NCI-H128 (cell line): ENCODE data around the gene OARD1.
"Not testable (repeated sequence)": the region's sequence is repeated elsewhere in the genome, so short reads cannot be mapped to it uniquely, and the experiment has no call there.

Experiments used
- DNase-seq: peaks from one replicate; lab custom pipeline; 2025; ENCODE audit not compliant: unreplicated experiment; lab: John Stamatoyannopoulos, UW

Gene OARD1, protein sequence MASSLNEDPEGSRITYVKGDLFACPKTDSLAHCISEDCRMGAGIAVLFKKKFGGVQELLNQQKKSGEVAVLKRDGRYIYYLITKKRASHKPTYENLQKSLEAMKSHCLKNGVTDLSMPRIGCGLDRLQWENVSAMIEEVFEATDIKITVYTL

DNA sequence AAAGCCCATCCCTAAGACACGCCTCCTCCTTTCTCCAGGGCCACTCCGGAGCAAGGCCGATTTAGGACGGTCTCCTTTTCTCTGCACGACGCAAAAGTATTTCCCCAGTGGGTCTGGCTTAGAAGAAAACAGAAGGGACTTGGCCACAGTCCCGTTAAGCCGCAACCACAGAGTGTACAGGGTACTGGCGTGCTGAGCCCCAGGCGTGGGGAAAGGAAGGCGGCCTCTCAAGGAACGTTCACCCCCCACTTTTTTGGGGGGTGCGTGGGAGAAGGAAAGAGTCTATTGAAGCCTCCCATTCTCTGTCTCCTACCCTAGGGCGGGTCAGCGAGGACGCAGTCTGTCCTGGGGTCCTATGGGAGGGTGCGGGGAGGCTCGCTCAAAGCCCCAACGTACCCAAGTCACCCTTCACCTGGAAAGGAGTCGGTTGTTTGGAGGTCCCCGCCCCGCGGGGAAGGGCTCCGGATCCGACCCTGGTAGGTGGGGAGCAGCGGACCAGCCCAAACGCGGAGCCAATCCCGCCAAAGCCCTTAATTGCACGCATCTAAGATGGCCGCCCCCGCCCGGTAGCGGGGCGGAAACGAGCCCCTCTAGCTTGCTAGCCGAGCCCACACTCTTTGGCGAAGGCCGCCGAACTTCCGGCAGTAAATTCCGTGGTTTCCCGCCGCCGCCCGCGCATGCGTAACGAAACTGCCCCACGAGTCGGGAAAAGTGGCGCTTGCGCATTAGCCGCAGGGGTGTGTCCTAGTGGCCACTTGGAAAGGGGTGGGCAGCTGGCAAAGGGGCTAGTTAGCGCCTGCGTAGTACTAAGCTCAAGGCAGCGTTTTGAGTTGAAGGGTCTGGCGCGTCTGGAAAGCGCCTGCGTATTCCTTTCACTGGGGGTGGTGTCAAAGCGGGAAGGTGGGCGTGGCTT is at the start of gene OARD1:
TSS of gene OARD1 (minus strand) at position 434 of the 913 bp plus-strand sequence. CDS start 722 bp downstream, outside the sequence.
- DNase-seq, result peak; percentile 100

DNA sequence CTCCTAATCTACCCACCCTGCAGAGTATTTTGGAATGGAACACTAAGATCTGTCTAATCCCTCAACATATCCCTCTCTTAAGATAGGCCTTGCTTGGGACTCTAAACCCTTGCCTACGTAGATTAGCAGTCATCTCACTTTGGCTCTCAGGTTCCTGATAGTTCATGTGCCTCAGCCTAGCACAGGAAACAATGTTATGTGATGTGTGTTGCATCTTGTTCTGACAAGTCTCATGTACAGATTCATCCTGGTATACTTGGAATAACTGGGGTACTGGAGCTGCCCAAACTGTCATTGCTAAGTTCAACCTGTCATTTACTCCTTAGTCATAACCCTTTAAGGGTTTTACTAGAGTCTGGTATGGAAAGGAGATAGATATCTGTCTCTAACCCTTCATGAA is 47.9 kb upstream of the OARD1 start:
- no peak for DNase-seq

DNA sequence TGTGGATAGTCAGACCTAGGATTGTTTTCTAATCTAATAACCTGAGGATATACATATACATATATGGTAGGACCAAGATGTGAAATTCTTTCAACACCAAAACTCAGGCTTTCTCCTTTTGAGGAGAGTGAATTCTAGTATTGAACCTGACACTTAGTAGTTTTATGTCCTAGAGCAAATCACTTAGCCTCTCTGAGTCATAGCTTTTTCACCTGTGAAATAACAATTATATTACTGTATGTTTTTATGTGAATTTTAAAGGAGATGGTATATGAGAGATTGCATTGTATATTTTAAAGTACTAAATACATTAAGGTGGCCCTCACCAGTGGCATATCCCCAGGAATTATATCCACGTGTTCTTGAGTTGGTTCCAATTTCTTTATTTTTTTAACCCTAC is 47.4 kb upstream of the OARD1 start:
- no peak for DNase-seq

DNA sequence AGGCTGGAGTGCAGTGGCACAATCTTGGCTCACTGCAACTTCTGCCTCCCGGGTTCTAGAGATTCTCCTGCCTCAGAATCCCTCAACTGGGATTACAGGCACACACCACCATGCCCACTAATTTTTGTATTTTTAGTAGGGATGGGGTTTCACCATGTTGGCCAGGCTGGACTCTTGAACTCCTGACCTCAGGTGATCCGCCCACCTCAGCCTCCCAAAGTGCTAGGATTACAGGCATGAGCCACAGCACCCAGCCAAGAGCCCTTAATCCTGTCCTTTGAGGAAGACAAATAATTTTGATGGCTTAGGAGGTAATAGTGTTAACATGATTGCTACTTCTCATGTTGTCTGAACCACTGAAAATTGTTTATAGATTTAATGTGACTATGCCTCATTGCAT is 42.9 kb upstream of the OARD1 start:
- DNase-seq, result not testable (repeated sequence)

DNA sequence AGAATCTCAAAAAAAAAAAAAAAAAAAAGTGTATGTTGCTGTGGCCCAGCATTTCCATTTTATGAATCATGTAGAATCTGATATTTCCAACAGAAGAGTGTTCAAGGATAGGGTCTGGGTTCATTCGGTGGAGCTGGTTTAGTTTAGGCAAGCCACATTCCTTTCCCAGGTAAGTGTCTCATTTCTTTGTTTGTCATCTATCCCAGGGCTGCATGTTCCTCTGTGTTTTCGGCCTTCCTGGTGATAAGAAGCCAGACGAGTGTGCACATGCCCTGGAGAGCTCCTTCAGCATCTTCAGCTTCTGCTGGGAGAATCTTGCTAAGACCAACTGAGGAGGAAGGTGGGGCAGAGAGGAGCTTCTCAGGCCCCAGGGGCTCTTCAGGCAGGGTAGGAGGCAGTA is 38.9 kb upstream of the OARD1 start:
- DNase-seq, result no peak

DNA sequence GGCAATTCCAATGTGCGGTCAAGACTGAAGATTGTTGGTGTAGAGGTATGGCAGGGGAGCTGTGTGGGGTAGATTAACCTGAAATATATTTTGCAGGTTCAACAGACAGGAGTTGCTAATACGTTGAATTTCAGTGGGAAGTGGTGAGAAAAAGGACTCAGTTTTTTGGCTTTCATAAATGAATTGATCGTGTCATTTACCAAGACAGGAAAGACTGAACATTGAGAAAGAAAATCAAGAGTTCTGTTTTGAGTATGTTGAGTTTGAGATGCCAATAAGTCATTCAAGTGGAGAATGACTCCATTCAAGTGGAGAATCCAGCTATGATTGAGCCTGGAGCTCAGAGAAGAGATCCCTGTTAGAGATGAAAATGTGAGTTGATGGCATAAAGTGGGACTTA is 31.7 kb upstream of the OARD1 start:
- no peak for DNase-seq

DNA sequence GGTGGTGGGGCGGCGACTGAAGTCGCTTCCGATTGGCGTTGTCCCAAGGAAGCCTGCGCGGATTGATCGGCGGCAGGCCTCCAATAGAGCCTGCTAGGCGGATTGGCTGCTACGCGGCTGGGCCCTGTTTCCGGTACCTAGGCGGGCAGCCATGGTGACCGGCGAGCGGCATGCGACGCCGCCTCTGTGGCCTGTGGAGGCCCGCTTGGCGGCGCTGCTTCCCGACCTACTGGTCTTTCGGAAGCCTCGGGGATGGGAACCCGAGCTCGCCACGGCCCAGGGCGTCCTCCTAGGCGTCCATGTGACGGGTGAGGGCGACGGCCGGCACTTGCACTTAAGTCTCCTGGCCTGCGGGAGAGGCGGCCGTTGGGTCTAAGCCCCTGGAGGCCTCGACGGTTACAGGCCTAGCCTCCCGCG is 28.7 kb upstream of the OARD1 start:
- DNase-seq, result no peak

DNA sequence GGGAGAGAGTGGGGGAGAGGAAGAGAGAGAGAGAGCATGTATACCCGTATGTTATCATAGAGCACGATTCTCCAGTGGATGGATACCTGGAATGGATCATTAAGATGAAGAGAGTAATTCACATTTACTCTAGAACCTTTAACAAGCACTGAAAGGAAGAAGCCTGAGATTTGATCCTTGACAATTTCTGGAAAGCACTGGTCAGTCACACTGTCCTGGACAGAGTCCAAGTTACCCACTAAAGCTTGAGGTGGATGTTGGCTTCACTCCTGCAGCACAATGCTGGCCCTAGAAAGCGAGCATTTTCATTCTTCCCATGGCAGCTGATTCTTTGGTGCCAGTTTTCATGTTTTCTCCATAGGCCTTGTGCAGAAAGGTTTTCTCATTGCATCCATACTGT is 26.2 kb upstream of the OARD1 start:
- DNase-seq, result no peak

DNA sequence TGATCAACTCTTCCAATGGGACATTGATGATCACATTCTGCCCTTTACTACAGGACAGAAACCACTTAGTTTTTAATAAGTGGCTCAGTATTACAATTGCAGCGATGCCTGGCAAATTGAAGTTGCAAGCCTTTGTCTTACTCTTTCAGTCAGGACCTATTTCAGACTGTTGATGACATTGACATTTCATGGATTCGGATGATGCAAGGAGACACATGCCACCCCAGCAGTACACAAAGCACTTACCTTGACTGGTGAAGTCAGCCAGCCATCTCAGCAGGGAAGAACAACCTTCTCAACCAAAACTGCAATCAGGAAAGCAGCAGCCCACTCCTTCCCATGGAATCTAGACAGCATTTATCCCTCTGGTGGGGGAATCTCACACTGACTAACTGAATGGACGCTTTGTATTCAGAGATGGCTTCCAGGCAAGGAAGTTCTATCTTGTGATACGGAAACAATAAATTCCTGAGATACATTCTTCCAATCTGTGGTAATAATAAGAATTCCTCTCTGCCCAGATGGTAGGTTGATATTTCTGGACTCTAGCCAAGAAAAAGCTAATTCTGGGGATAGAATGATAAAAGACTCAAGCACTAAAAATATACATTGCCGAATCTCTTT is 25.4 kb upstream of the OARD1 start:
- no peak for DNase-seq

DNA sequence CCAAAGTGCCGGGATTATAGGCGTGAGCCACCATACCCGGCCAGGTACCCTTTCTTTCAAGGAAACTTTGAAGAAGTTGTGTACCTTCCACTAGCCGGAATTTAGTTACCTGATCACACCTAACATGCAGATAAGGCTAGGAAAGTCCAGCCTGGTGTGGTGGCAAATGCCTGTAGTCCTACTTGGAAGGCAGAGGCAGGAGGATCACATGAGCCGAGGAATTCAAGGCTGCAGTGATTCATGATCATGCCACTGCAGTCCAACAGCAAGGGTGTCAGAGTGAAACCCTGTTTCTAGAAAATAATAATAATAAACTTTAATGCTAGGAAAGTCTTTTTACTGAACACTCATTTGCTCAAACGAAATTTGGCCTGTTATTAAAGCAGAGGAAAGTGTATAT is 21.6 kb upstream of the OARD1 start:
- no peak for DNase-seq

DNA sequence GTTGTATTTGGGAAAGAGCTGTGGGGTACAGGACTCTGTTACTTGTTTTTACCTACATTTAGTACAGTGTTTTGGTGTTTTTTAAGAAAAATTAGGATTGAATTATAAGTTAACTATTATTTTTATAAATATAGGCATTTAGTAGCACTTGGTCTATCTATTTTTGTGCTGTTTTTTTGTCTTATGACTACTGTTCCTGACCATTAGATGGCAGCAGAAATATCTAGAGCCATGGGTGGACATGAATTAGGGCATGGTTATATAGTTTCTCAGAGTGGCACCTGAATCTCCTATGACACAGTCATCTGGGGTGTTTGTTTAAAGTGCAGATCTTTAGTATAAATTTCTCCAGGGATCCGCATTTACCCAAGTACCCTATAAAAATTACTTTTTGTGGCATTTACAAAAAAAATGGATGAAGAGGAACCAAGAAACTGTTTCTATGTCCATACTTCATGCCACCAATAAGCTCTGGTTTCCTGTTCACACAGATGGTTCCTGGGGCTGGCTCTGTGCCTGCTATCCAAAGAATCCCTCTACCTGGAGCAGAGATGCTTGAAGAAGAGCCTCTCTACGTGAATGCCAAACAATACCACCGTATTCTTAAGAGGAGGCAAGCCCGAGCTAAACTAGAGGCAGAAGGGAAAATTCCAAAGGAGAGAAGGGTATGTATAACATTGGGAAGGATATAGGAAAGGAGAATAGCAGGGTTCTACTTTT is 20.4 kb upstream of the OARD1 start:
- DNase-seq, result no peak

DNA sequence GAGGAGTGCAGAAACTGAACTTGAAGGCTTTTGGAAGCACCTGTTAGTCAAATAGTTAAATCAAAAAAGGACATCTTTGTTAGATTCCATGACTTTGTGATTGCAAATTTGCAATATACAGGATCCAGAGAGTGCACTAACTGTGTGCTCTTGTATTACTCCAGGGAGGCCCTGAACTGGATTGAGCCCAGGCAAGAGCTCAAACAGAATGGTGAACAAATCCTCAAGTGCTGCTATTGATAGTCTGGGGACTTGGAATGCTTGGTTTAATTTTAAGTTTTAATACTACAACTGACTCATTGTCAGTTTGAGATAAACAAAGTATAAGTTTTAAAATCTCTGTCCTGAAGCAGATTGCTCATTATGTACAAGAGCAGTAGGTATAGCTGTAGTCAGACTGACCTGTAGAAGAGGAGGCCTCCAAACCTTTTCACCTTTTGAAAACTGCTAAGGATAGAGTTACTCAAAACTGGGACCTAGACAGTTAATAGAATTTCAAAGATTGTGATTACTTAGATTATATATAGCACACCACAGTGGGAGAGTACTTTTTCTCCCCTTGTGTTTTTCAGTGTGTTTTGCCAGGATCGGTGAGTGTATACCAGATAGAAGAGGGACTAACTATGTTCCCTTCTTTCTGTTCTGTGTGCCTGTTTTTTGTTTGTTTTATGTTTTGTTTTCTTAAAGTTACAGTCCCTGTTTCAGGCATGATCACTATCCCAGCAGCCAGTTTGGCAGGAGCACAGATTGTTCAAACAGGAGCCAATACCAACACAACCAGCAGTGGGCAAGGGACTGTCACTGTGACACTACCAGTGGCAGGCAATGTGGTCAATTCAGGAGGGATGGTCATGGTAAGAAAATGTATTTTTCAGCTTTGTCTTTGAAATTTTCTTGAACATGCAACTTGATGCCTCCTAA is 18.9 kb upstream of the OARD1 start:
- DNase-seq, result no peak

DNA sequence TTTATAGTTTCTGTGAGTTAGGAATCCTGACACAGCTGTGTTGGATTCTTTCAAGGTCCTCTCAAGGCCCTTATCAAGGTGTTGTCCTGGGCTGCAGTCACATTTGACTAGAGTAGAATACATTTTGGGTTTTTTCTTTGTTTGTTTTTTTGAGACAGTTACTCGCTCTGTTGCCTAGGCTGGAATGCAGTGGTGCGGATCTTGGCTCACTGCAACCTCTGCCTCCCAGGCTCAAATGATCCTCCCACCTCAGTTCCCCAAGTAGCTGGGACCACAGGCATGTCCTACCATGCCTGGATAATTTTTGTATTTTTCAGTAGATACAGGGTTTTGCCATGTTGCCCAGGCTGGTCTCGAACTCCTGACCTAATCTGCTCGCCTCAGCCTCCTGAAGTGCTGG is 16.3 kb upstream of the OARD1 start:
- no peak for DNase-seq

DNA sequence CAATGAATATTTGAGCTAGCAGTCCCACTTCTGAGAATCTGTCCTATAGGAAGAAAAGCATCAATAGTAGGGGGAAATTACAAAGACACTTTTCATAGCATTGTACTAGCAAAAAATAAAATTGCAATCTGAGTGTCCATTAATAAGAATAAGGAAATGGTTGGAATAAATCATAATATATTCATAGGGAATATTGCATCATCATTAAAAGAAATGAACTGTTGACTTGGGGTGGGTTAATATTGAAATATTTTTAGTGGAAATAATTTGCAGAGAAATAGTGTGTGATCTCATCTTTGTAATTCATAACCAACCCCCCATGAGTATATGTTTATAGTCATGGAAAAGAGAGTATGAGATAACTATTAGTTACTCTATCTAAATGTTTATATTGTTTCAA is 13.0 kb upstream of the OARD1 start:
- DNase-seq, result no peak

DNA sequence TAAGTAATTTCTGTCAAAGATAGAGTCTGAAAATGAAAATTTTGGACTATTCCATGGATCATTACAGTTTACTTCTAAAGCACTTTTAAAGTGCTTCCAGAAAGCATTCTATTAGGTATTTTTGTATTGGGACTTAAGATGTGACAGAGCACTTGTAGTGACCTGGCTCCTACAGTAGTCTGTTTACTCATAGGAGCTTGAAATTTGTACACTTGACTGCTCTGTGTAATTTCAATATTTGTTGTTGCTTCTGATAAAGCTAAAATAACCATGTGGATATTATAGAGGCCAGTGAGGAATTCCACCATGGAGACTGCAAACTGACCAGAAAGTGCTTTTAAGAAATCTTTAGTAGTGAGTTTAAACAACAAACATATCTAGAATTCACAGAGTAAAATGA is 10.9 kb upstream of the OARD1 start:
- no peak for DNase-seq

DNA sequence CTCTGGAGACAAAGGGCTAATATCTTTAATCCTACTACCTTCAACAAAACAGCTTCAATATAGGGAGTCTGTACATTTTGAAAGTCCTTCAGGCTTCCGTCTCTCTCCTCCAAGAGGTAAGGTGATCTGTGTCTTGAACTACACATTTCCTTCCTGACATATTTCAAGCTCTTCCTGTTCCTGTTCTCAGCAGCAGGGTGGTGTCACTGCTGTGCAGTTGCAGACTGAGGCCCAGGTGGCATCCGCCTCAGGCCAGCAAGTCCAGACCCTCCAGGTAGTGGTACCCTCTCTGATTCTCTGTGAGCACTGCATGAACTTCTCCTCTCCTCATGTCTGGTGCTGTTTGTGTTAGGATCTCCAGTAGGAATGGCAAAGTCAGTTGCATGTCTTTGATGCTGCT is 8.5 kb upstream of the OARD1 start:
- no peak for DNase-seq

DNA sequence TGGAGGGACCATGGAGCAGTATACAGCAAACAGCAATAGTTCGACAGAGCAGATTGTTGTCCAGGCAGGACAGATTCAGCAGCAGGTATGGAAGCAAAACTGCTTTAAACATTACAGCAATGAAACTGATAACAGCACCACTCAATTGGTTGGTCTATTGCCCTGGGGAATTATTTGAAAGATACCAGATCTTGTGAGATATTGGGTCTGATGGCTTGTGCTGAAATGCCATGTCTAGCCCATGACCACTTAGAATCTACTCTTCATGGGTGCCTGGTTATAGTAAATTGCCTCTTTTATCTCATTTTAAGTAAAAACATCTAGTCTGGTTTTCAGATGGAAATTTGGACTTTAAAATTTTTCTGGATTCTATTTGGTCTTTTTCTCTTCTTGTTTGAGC is 6.9 kb upstream of the OARD1 start:
- DNase-seq, result no peak

DNA sequence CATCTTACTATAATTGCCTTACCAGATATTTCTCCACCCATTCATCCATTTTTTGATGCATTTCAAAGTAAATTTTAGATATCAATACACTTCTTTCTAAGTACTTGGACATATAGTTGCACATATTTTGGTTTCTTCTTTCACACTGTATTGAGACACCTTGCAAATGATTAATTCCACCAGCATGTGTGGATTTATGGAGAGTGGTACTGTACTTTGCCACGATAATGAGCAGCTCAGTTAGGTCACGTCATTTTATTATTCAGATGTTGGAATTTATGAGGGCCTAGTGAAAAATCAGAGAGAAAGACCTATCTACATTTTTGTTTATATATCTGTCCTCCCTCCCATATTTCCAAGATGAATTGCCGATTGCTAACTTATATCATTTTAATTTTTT is 5.9 kb upstream of the OARD1 start:
- DNase-seq, result no peak

DNA sequence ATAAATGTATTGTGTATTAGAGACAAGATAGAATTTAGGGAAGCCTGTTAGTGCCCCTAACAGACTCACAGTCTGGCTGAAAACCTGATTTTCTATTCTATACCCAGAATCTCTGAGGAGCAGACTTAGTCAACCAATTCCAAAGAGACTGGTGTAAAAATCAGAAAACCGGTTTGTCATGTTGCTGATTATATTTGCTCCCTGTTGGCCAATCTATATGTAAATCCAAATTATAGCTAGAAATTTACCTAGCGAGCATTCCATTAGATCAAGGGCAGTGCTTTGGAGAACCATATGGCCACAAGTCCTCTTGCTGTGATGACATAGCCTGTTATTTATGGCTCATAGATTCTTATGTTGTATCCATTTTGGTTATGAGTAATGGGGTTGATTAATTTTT is 5.4 kb upstream of the OARD1 start:
- DNase-seq, result no peak
